HG03520 (cell line): Measurements from ENCODE around the gene IL17F.

ENCODE experiments used
- ATAC-seq: cut with Tn5 transposase; IDR thresholded peaks from one replicate; pipeline ENCODE4 v1.9.1; 2021; ENCODE audit warnings: mild to moderate bottlenecking, moderate library complexity; ENCODE audit not compliant: unreplicated experiment

IL17F gene

GRCh38 chr6:52195886-52196285 lies 48.4 kb downstream of the IL17F start:
- ATAC-seq, result no peak

- no peak for ATAC-seq
Observed at GRCh38 chr6:52191824-52192223, 52.5 kb downstream of the IL17F start.

- no peak for ATAC-seq
Observed at GRCh38 chr6:52190409-52190808, 53.9 kb downstream of the IL17F start.

- ATAC-seq, result no peak
Observed at GRCh38 chr6:52189974-52190373, 54.3 kb downstream of the IL17F start.

GRCh38 chr6:52187098-52187497 lies 57.2 kb downstream of the IL17F start:
- no peak for ATAC-seq
